GOT3 (cell line): Measurements from ENCODE around the gene MYH6.
"Not testable (repeated sequence)": the region's sequence is repeated elsewhere in the genome, so short reads cannot be mapped to it uniquely, and the experiment has no call there.

Experiments used
- DNase-seq: peaks from one replicate; lab custom pipeline; 2025; ENCODE audit warnings: mixed read lengths; lab: John Stamatoyannopoulos, UW

Gene MYH6

GRCh38 chr14:23436327-23437132, 28.5 kb upstream of the MYH6 start:
- no peak for DNase-seq

GRCh38 chr14:23435543-23436326, 27.7 kb upstream of the MYH6 start, which contains the start of gene MYH7:
Gene MYH7, minus strand, starts transcription at chr14:23435660. Its CDS starts 1,928 bp downstream, at chr14:23433732.
- DNase-seq = no peak

- no peak for DNase-seq
These were observed 26.6 kb upstream of the MYH6 start for GRCh38 chr14:23434488-23435222.

GRCh38 chr14:23433457-23433856, 25.4 kb upstream of the MYH6 start:
- DNase-seq = no peak

DNA sequence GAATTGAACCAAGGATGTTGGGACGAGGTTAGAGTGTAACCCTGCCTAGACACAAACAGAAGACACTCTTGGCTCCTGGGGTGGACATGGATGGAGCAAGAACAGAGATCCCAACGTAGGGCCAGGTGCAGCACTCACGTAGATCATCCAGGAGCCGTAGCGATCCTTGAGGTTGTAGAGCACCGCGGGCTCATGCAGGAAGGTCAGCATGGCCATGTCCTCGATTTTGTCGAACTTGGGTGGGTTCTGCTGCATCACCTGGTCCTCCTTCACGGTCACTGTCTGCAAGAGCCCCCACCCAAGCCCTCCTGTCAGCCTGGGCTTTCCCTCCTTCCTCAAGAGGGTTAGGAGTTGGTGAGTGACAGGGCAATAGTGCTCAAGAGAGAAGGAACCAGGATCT, 24.9 kb upstream of the MYH6 start:
- no peak for DNase-seq

GRCh38 chr14:23432102-23432925, 24.2 kb upstream of the MYH6 start:
- DNase-seq = no peak

GRCh38 chr14:23431486-23431885, 23.4 kb upstream of the MYH6 start:
- no peak for DNase-seq

DNA sequence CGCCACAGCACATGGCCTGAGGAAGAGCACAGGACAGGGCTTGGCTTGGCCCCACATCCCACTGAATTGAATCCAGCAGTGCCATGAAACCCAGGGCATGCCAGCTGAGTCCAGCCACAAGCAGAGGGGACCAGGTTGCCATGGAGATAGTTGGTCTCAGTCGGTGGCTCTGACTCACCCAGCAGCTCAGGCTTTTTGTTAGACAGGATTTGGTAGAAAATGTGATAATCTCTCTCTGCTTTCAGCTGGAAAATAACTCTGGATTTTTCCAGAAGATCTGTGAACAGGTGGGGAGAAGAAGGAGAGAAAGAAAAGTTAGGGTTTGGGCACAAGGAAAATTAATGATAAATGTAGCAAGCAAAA, 22.6 kb upstream of the MYH6 start:
- DNase-seq = no peak

- no peak for DNase-seq
These were observed 22.1 kb upstream of the MYH6 start for GRCh38 chr14:23430016-23430722.

DNA sequence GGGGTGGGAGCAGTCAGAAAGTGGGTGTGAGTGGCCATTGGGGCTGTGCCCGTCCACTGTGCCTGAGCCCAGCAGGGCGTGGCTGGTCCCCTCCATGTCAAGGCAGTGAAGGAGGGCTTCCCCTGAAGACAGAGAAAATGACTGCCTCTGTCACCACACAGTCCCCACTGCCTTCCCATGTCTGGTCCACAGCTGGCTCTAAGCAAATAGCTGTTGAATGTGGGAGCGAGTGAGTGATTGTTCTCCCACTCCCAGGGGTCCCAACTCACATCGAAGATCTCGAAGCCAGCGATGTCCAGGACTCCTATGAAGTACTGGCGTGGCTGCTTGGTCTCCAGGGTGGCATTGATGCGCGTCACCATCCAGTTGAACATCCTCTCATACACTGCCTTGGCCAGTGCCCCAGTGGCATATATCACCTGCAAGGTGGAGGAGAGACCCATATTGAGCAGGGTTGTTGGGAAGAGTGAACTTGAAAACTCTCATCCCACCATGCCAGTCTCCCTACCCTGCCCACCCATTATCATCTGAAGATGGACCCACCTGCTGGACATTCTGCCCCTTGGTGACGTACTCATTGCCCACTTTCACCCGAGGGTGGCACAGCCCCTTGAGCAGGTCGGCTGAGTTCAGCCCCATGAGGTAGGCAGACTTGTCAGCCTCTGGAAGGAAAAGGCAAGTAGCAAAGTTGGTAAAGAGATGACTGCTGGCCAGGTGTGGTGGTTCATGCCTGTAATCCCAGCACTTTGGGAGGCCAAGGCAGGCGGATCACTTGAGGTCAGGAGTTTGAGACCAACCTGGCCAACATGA, 20.8 kb upstream of the MYH6 start:
- DNase-seq = no peak

DNA sequence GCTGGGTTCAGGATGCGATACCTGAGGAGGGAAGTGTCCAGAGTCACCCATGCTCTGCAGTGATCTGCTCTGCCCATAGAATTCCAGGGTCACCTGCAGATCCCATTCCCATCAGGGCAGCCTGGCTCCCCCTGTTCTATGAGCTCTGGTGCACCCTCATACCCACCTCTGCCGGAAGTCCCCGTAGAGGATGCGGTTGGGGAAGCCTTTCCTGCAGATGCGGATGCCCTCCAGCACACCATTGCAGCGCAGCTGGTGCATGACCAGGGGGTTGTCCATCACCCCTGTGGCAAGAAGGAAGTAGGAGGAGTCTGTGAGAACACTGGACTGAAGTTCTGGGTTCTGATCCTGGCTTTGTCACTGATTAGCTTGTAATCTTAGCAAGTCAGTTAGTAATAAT, 17.7 kb upstream of the MYH6 start:
- DNase-seq = not testable (repeated sequence)

DNA sequence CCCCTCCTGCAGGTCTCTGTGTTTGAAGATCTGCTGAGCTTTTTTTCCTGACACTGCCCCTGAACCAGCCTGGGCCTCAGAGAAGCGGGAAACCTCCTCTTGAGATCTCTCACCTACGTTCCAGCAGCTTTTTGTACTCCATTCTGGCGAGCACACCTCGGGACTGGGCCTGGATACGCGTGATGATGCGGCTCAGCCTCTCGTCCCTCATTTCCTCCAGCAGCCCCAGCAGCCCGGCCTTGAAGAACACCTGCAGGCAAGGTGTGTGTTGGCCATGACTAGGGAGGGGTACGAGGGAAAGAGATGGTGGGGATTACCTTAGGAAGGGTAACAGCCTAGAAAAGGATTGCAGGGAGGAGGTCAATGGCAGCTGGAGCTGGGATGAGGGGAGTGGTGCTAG, 17.1 kb upstream of the MYH6 start:
- no peak for DNase-seq

GRCh38 chr14:23423657-23424056, 15.6 kb upstream of the MYH6 start:
- no peak for DNase-seq

- DNase-seq = no peak
These were observed 13.5 kb upstream of the MYH6 start for GRCh38 chr14:23421594-23421993.

GRCh38 chr14:23419646-23420045, 11.6 kb upstream of the MYH6 start:
- not testable (repeated sequence) for DNase-seq

DNA sequence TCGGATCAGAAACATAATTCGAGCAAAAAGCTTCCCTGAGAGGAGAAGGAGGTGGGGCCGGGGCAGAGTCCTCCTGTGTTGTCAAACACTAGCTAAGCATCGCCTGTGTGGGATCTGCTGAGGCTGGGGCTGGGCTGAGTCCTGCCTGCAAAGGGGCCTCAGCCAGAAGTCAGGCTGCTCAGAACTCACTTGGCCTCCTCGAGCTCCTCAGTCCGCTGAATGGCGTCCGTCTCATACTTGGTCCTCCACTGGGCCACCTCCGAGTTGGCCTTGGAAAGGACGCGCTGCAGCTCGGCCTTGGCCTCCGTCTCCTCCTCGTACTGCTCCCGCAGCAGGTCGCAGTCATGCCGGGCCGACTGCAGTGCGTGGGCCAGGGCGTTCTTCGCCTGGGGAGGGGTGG, 9.9 kb upstream of the MYH6 start:
- DNase-seq = no peak

- not testable (repeated sequence) for DNase-seq
These were observed 9.2 kb upstream of the MYH6 start for GRCh38 chr14:23417269-23417668.

GRCh38 chr14:23416801-23417200, 8.7 kb upstream of the MYH6 start:
- DNase-seq = no peak

DNA sequence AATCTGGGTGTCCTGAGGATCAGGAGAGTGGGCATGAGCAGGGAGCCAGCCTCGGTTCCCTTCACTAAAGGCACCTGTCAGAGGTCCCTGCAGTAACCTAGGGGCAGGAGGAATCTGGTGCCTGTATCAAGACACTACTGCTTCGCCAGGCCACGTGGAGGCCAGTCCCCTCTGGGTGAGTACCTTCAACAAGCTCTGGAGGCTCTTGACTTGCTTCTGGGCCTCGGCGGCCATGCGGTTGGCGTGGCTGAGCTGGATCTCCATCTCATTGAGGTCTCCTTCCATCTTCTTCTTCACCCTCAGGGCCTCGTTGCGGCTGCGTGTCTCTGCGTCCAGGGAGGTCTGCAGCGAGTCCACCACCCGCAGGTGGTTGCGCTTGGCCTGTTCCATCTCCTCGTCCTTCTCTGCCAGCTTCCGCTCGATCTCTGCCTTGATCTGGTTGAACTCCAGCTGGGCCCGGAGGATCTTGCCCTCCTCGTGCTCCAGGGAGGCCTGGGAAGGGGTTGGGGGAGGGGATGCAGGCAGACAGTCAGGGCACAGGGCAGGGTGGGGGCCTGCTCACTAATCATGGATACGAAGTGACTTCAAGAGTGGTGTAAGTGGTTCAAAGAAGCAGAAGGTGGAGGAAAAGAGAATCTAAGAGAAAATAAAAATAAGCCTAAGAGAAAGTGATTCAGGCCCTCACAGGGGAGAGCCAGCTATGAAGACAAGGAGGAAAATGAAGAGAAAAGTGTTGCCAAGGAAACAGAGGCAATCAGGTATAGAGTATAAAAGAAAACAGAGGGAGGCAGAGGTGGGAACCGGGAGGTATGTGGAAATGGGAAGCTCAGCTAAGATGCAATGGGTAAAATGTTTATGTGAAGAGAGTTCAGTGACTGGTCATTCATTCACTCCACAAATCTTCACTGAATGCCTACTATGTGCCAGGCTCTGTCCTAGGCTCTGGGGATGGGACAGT, 8.0 kb upstream of the MYH6 start:
- DNase-seq = no peak
